IPS-18c (cell line): ENCODE results near the gene HEXIM2.

ENCODE experiments used
- H3K4me3 ChIP-seq: 2 replicates; pipeline ENCODE4 v1.7.0; 2013; ENCODE audit warnings: low read depth, mild to moderate bottlenecking, low read length, moderate library complexity; ENCODE audit not compliant: insufficient read depth
- H3K9me3 ChIP-seq: one replicate; pipeline ENCODE4 v1.6.1; 2013; ENCODE audit warnings: mild to moderate bottlenecking, low read length, moderate library complexity; ENCODE audit not compliant: control insufficient read depth, insufficient read depth

HEXIM2 gene

GRCh38 chr17:45136846-45137560 lies 24.7 kb upstream of the HEXIM2 start:
- H3K4me3 ChIP-seq = no peak overlapping the region

GRCh38 chr17:45137561-45138305 lies 23.9 kb upstream of the HEXIM2 start:
- no peak overlapping the region for H3K4me3 ChIP-seq
- peaks cover 3% of the 10 kb centered on the region for H3K9me3 ChIP-seq

More at GRCh38 chr17:45136846-45137560, 24.7 kb upstream of the HEXIM2 start:
- H3K9me3 ChIP-seq = peaks cover 3% of the 10 kb centered on the region

GRCh38 chr17:45138911-45139532 lies 22.7 kb upstream of the HEXIM2 start:
- peaks cover 3% of the 10 kb centered on the region for H3K9me3 ChIP-seq

GRCh38 chr17:45139533-45139920 lies 22.1 kb upstream of the HEXIM2 start:
- Histone ChIP-seq H3K9me3 (peaks cover 3% of the 10 kb centered on the region), H3K4me3 (no peak overlapping the region)

More at GRCh38 chr17:45138911-45139532, 22.7 kb upstream of the HEXIM2 start:
- H3K4me3 ChIP-seq = no peak overlapping the region

- peak overlapping the region; percentile 57; the same call in 1 of the 2 replicates for H3K4me3 ChIP-seq
Observed at GRCh38 chr17:45143094-45143670, 18.5 kb upstream of the HEXIM2 start.

GRCh38 chr17:45143767-45144198 lies 17.9 kb upstream of the HEXIM2 start:
- Histone ChIP-seq H3K9me3 (peaks cover 3% of the 10 kb centered on the region), H3K4me3 (peak overlapping the region; percentile 57)

More at GRCh38 chr17:45143094-45143670, 18.5 kb upstream of the HEXIM2 start:
- H3K9me3 ChIP-seq = peaks cover 3% of the 10 kb centered on the region

- peak overlapping the region; percentile 57 for H3K4me3 ChIP-seq
- peaks cover under 1% of the 10 kb centered on the region for H3K9me3 ChIP-seq
Observed at GRCh38 chr17:45144199-45145034, 17.3 kb upstream of the HEXIM2 start.

- Histone ChIP-seq H3K9me3 (no peaks in the 10 kb centered on the region), H3K4me3 (no peak overlapping the region; the same call in 1 of the 2 replicates)
Observed at GRCh38 chr17:45145035-45145389, 16.7 kb upstream of the HEXIM2 start.

GRCh38 chr17:45146166-45146565 lies 15.5 kb upstream of the HEXIM2 start:
- H3K9me3 ChIP-seq = no peaks in the 10 kb centered on the region
- H3K4me3 ChIP-seq = no peak overlapping the region

GRCh38 chr17:45146592-45146889 lies 15.1 kb upstream of the HEXIM2 start:
- Histone ChIP-seq H3K9me3 (no peaks in the 10 kb centered on the region), H3K4me3 (peak overlapping the region; percentile 60)

- H3K9me3 ChIP-seq = no peaks in the 10 kb centered on the region
Observed at GRCh38 chr17:45146890-45147580, 14.6 kb upstream of the HEXIM2 start.

GRCh38 chr17:45147581-45148182 lies 14.0 kb upstream of the HEXIM2 start:
- H3K4me3 ChIP-seq = peak overlapping the region; percentile 67
- no peaks in the 10 kb centered on the region for H3K9me3 ChIP-seq

More at GRCh38 chr17:45146890-45147580, 14.6 kb upstream of the HEXIM2 start:
- peak overlapping the region; percentile 67 for H3K4me3 ChIP-seq

- H3K9me3 ChIP-seq = no peaks in the 10 kb centered on the region
- H3K4me3 ChIP-seq = peak within 1 kb of the TSS; percentile 88
Observed at GRCh38 chr17:45148183-45149036, 13.3 kb upstream of the HEXIM2 start, which contains the start of gene HEXIM1. HEXIM1 (plus strand) TSS chr17:45148475; CDS start chr17:45149191, 716 bp downstream.

GRCh38 chr17:45149037-45149668 lies 12.5 kb upstream of the HEXIM2 start:
- no peaks in the 10 kb centered on the region for H3K9me3 ChIP-seq

More at GRCh38 chr17:45149037-45149668, 12.5 kb upstream of the HEXIM2 start:
- peak overlapping the region; percentile 88 for H3K4me3 ChIP-seq
